Endothelial cell (in vitro differentiated cells): ENCODE results near the gene REN. TPM values are rescaled to one million over a fixed set of nuclear protein-coding genes. Genes with fewer than 3 reads are reported as not detected.
A peak's percentile ranks its signal among the peaks of the same experiment; 100 is the strongest.

Experiments used
- DNase-seq: peaks from one replicate; pipeline ENCODE4 v3.0.0; 2021; ENCODE audit warnings: low spot score
- H3K27ac Mint-ChIP-seq: one replicate; pipeline ENCODE4 v1.8.0; 2021; ENCODE audit warnings: mixed read lengths, inconsistent platforms; ENCODE audit not compliant: unreplicated experiment
- H3K27me3 Mint-ChIP-seq: one replicate; pipeline ENCODE4 v1.8.0; 2021; ENCODE audit warnings: mild to moderate bottlenecking, moderate library complexity, mixed read lengths, inconsistent platforms; ENCODE audit not compliant: unreplicated experiment
- H3K36me3 Mint-ChIP-seq: one replicate; pipeline ENCODE4 v1.8.0; 2021; ENCODE audit warnings: mild to moderate bottlenecking, low read depth, mixed read lengths, inconsistent platforms; ENCODE audit not compliant: unreplicated experiment
- H3K4me1 Mint-ChIP-seq: one replicate; pipeline ENCODE4 v1.8.0; 2021; ENCODE audit warnings: mild to moderate bottlenecking, mixed read lengths, inconsistent platforms; ENCODE audit not compliant: unreplicated experiment
- H3K4me3 Mint-ChIP-seq: one replicate; pipeline ENCODE4 v1.8.0; 2021; ENCODE audit warnings: mild to moderate bottlenecking, mixed read lengths, inconsistent platforms; ENCODE audit not compliant: unreplicated experiment
- H3K9me3 Mint-ChIP-seq: one replicate; pipeline ENCODE4 v1.8.0; 2021; ENCODE audit warnings: mixed read lengths, inconsistent platforms; ENCODE audit not compliant: unreplicated experiment
- total RNA-seq: library from RNA; stranded (reverse); fragmentation: NEBNext Ultra II Directional; extraction: Animal tissue kit (Norgen Biotek cat#: 25700); gene quantifications from one replicate; pipeline ENCODE4 v1.2.1, GENCODE V29; 2021; ENCODE audit not compliant: unreplicated experiment
- TF ChIP-seq, protein P1 (sequence below): fragments of 200-600 bp; sonication (generic); IDR thresholded peaks from one replicate; pipeline ENCODE4 v1.5.0; 2021; ENCODE audit warnings: antibody characterized with exemption; ENCODE audit not compliant: unreplicated experiment

The REN gene
- total RNA-seq, 1 donor from 2014 or later: not detected

DNA sequence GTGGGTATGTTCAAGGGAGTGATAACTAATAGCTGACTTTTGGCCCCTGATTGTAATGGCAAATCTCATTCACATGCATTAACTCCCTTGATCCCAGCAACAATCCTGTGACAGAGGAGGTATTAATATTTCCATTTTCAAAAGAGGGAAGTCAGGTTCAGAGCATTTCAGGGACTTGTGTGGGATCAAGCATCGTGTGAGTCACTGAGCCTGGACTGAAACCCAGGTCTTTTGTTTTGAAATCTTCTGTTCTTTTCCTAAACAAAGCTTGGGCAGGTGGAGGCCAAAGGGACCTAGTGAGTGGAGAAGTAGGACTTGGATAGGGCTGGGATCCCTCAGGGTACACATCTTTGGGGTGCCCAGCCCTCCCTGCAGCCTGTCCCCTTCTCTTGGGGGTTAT, 52.2 kb downstream of the REN start:
- H3K4me3 Mint-ChIP-seq: no peak overlapping the region
- no peak overlapping the region for H3K27ac Mint-ChIP-seq
- H3K36me3 Mint-ChIP-seq: peaks cover 12% of the 10 kb centered on the region
- no peak for DNase-seq
- H3K4me1 Mint-ChIP-seq: peaks cover 37% of the 10 kb centered on the region
- TF ChIP-seq, protein P1, sequence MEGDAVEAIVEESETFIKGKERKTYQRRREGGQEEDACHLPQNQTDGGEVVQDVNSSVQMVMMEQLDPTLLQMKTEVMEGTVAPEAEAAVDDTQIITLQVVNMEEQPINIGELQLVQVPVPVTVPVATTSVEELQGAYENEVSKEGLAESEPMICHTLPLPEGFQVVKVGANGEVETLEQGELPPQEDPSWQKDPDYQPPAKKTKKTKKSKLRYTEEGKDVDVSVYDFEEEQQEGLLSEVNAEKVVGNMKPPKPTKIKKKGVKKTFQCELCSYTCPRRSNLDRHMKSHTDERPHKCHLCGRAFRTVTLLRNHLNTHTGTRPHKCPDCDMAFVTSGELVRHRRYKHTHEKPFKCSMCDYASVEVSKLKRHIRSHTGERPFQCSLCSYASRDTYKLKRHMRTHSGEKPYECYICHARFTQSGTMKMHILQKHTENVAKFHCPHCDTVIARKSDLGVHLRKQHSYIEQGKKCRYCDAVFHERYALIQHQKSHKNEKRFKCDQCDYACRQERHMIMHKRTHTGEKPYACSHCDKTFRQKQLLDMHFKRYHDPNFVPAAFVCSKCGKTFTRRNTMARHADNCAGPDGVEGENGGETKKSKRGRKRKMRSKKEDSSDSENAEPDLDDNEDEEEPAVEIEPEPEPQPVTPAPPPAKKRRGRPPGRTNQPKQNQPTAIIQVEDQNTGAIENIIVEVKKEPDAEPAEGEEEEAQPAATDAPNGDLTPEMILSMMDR: no peak
- H3K9me3 Mint-ChIP-seq: no peaks in the 10 kb centered on the region
- no peaks in the 10 kb centered on the region for H3K27me3 Mint-ChIP-seq

DNA sequence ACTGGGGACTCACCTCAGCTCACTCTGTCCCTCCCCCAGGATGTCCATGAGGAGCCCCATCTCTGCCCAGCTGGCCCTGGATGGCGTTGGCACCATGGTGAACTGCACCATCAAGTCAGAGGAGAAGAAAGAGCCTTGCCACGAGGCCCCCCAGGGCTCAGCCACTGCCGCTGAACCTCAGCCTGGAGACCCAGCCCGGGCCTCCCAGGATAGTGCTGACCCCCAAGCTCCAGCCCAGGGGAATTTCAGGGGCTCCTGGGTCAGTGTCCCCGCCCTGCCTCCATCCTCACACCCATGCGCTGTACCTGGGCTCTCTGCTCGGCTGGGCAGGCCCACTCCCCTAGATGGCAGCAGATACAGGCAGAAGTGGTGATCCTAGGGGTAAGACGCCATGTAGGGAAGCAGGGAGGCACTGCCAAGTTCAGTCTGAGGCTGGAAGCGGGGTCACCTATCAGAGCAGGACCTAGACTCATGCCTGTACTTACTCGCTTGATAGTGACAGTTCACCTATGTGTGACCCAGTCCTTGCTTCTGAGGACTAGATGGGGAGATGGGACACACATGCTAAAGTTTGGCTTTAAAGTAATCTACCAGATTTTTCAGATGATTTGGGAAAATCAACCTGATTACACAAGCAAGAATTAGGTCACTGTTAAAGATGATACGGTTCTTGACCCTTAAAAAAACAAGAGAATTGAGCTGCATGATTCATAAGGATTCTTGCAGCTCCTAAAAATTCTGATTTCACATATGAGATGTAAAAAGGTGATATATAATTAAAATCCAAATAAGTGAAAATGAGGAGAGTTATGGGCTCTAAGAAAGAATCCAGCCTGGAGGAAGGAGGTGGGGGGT, 53.0 kb downstream of the REN start:
- TF ChIP-seq, protein P1: no peak
- Mint-ChIP-seq H3K9me3 (no peaks in the 10 kb centered on the region), H3K27me3 (no peaks in the 10 kb centered on the region), H3K27ac (peak overlapping the region; percentile 18), H3K36me3 (peaks cover 5% of the 10 kb centered on the region), H3K4me3 (no peak overlapping the region), H3K4me1 (peaks cover 45% of the 10 kb centered on the region)
- no peak for DNase-seq

- DNase-seq: no peak
- Mint-ChIP-seq H3K4me1 (peaks cover 50% of the 10 kb centered on the region), H3K9me3 (no peaks in the 10 kb centered on the region), H3K27ac (no peak overlapping the region), H3K4me3 (no peak overlapping the region), H3K36me3 (peaks cover 5% of the 10 kb centered on the region), H3K27me3 (no peaks in the 10 kb centered on the region)
- TF ChIP-seq, protein P1: no peak
These were observed 55.1 kb downstream of the REN start for GRCh38 chr1:204110894-204111633.

DNA sequence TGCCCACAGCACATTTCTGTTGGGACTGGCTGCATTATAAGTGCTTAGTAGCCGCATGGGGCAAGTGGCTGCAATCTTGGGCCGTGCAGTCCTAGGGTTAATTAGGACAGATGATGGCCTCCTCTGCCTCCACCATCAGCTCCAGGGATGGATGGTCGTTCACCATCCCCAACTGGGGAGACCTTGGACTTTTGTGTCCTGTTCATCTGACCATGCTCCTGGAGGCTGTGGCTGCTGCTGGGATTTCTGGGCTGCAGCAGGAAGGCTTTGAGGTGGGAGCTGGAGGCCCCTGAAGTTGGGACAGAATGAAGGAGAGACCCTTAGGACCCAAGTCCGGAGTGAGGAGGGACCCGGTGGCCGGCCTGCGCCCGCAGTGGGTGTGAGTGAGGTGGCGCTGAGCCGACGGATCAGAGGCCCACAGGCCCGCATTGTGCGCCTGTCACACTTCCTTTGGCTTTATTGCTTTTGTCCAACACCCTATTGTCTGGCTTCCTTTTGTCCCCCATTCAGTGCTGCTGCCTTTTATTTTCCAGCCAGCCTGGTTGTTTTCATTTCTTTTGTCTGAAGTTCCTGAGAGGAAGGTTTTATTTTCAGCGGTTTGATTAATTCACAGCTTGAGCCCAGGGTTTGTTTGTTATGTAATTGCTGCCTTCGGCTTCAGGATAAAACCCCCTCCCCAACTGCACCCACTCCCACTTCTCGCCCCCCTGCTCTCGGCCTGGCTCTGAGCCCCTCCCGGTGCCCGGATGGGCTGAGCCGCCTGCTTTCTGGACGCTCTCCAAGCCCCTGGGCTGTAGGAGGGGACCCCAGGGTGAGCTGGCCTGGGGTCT, 57.6 kb downstream of the REN start:
- Mint-ChIP-seq H3K4me1 (peaks cover 58% of the 10 kb centered on the region), H3K27me3 (no peaks in the 10 kb centered on the region), H3K27ac (peak overlapping the region; percentile 89), H3K9me3 (no peaks in the 10 kb centered on the region), H3K4me3 (peak overlapping the region; percentile 64), H3K36me3 (no peaks in the 10 kb centered on the region)
- DNase-seq: peak; percentile 47
- TF ChIP-seq, protein P1: no peak
